Colonic mucosa (tissue), 4 donors: Measurements from ENCODE around the gene SART1. TPM values are rescaled to one million over a fixed set of nuclear protein-coding genes. Genes with fewer than 3 reads are reported as not detected.

Source experiments
- DNase-seq: peaks from one replicate; pipeline ENCODE4 v3.0.0-alpha.2; 2020
- H3K27ac ChIP-seq: fragments of 200-600 bp; one replicate; pipeline ENCODE4 v1.8.0; 2021
- H3K27me3 ChIP-seq: fragments of 200-600 bp; one replicate; pipeline ENCODE4 v1.8.0; 2021
- H3K36me3 ChIP-seq: fragments of 200-600 bp; one replicate; pipeline ENCODE4 v1.8.0; 2021
- H3K4me1 ChIP-seq: fragments of 200-600 bp; one replicate; pipeline ENCODE4 v1.8.0; 2021; ENCODE audit warnings: mild to moderate bottlenecking
- H3K4me3 ChIP-seq: fragments of 200-600 bp; one replicate; pipeline ENCODE4 v1.8.0; 2021
- H3K9ac ChIP-seq, 2 donors: one replicate each; pipeline ENCODE4 v1.7.0; 2013; ENCODE audit warnings: control low read depth in 2 of 2, low read depth in 2 of 2, low read length in 2 of 2
- H3K9me3 ChIP-seq: fragments of 200-600 bp; one replicate; pipeline ENCODE4 v1.8.0; 2021
- intact Hi-C: fragments of 100-400 bp; cut with DNase I; formaldehyde crosslinking; loops from one replicate; pipeline ENCODE4 v1.14.1; 2022
- total RNA-seq, 2 donors: library from RNA; stranded (reverse); fragmentation: NEBNext Ultra II Directional in 1 of 2; extraction: Animal tissue kit (Norgen Biotek cat#: 25700) in 1 of 2; gene quantifications; one replicate each; pipeline ENCODE4 v1.2.1, GENCODE V29; 2021
- TF ChIP-seq, protein P1 (sequence below): fragments of 200-600 bp; IDR thresholded peaks from one replicate; pipeline ENCODE4 v1.8.0; 2022; ENCODE audit warnings: antibody characterized with exemption, mild to moderate bottlenecking
- donor health status: healthy.
- donor health status: DM: no; HTN: no; CAD: no.
- donor health status: DM: no; HTN: no; CAD: no.

SART1 gene
- total RNA-seq, 2 donors from 2014 or later = 40.0 to 50.9 TPM

- TF ChIP-seq, protein P1, sequence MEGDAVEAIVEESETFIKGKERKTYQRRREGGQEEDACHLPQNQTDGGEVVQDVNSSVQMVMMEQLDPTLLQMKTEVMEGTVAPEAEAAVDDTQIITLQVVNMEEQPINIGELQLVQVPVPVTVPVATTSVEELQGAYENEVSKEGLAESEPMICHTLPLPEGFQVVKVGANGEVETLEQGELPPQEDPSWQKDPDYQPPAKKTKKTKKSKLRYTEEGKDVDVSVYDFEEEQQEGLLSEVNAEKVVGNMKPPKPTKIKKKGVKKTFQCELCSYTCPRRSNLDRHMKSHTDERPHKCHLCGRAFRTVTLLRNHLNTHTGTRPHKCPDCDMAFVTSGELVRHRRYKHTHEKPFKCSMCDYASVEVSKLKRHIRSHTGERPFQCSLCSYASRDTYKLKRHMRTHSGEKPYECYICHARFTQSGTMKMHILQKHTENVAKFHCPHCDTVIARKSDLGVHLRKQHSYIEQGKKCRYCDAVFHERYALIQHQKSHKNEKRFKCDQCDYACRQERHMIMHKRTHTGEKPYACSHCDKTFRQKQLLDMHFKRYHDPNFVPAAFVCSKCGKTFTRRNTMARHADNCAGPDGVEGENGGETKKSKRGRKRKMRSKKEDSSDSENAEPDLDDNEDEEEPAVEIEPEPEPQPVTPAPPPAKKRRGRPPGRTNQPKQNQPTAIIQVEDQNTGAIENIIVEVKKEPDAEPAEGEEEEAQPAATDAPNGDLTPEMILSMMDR = no peak
- Histone ChIP-seq H3K9me3 (no peaks in the 10 kb centered on the region), H3K4me3 (no peak within 1 kb of the TSS), H3K27me3 (no peaks in the 10 kb centered on the region), H3K27ac (no peak within 1 kb of the TSS), H3K36me3 (no peaks in the 10 kb centered on the region), H3K4me1 (no peaks in the 10 kb centered on the region), H3K9ac (no peak within 1 kb of the TSS)
- no peak for DNase-seq
- intact Hi-C loops = no loop called here
Measured at GRCh38 chr11:66026017-66026529, 64.5 kb downstream of the SART1 start, which contains the start of gene CATSPER1. TSS of gene CATSPER1 (minus strand) at chr11:66026479. CDS start at chr11:66026379, 100 bp downstream.

Other genes starting within 250 kb of the SART1 start
- gene KAT5, start 249.5 kb upstream of the SART1 start, total RNA-seq = 10 to 100 TPM; 65.3 to 83.4 TPM
- gene RNASEH2C, start 240.9 kb upstream of the SART1 start, total RNA-seq = 10 to 100 TPM; 26.1 to 58.1 TPM
- 10 to 100 TPM; 17.6 to 20.1 TPM for gene AP5B1, start 180.8 kb upstream of the SART1 start, total RNA-seq
- 10 to 100 TPM; 29.0 to 32.9 TPM for gene OVOL1, start 174.7 kb upstream of the SART1 start, total RNA-seq
- 1 to 10 TPM; 1.6 to 1.9 TPM for gene SNX32, start 127.8 kb upstream of the SART1 start, total RNA-seq
- gene CFL1, start 103.6 kb upstream of the SART1 start, total RNA-seq = 1,000 to 10,000 TPM; 1,832 to 1,932 TPM
- 10 to 100 TPM; 47.2 to 62.5 TPM for gene MUS81, start 101.3 kb upstream of the SART1 start, total RNA-seq
- 10 to 100 TPM in 1 of 2 donors, 1 to 10 TPM in 1; 9.6 to 22.5 TPM for gene EFEMP2, start 88.9 kb upstream of the SART1 start, total RNA-seq
- 1 to 10 TPM; 1.2 TPM for gene CTSW, start 81.9 kb upstream of the SART1 start, total RNA-seq
- gene FIBP, start 73.3 kb upstream of the SART1 start, total RNA-seq = 10 to 100 TPM; 41.9 to 53.5 TPM
- gene CCDC85B, start 71.1 kb upstream of the SART1 start, total RNA-seq = 10 to 100 TPM; 11.2 to 16.3 TPM
- 1 to 10 TPM in 1 of 2 donors, under 1 TPM in 1; 0.84 to 4.2 TPM for gene FOSL1, start 61.3 kb upstream of the SART1 start, total RNA-seq
- 10 to 100 TPM; 26.6 to 29.0 TPM for gene C11orf68, start 42.7 kb upstream of the SART1 start, total RNA-seq
- gene DRAP1, start 42.3 kb upstream of the SART1 start, total RNA-seq = 10 to 100 TPM; 53.4 to 91.5 TPM
- not detected for gene TSGA10IP, start 16.3 kb upstream of the SART1 start, total RNA-seq
- gene EIF1AD, start 40.4 kb downstream of the SART1 start, total RNA-seq = 10 to 100 TPM; 27.8 to 32.8 TPM
- 100 to 1,000 TPM; 128 to 231 TPM for gene BANF1, start 40.8 kb downstream of the SART1 start, total RNA-seq
- not detected for gene CST6, start 50.3 kb downstream of the SART1 start, total RNA-seq
- under 1 TPM in 1 of 2 donors, not detected in 1; 0.35 TPM for gene CATSPER1, start 64.7 kb downstream of the SART1 start, total RNA-seq
- not detected for gene GAL3ST3, start 87.4 kb downstream of the SART1 start, total RNA-seq
- 100 to 1,000 TPM; 139 to 196 TPM for gene SF3B2, start 90.6 kb downstream of the SART1 start, total RNA-seq
- gene PACS1, start 108.5 kb downstream of the SART1 start, total RNA-seq = 10 to 100 TPM; 10.1 to 20.9 TPM